ENCODE results near the gene TTC9B.

Gene TTC9B

DNA sequence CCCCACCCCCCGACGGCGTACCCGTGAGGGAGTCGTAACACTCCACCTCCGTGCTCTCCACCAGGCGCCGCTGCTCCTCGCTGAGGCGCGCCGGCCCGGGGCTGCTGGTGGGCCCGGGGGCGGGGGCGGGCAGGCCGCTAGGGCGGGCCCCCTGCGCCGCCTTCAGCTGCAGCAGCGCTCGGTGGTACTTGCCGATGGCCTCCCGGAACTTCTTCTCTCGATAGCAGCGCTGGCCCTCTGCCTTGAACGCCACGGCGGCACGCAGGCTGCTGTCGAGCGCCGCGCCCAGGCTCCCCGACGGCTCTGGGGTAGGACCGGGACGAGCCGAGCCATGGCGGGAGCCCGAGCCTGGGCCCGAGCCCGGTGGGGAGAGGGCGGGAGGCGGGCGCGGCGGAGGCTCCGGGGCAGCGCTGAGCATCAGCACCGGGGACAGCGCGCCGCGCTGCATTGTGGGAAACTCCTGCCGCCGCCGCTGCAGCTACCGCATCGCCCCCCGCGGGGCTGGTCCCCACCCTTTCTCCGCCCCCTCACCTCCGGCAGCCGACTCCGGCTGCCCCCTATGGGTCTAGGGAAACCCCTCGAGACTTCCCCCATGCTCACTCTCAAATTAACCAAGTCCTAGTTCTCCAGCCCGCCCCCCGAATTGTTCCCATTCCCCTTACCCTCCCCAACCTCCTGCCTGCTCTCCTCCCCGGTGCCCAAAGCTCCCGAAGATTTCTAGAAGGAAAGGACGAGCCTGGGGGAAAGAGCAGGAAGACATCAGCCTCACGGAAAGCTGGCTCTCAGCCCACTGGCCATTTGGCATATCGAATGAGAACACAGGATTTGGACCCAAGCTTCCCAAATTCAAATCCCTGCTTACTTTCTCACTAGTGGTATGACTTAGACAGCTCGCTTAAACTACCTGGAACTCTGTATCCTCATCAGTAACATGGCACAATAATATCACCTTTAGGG is at the start of gene TTC9B:
Gene TTC9B, minus strand, starts transcription at position 451 of the 957 bp plus-strand sequence. Its CDS starts 3 bp downstream, at position 448.
- peak; percentile 84 for DNase-seq (ENCODE audit: low spot score)

GRCh38 chr19:40267601-40267997 is 49.4 kb upstream of the TTC9B start:
- DNase-seq (ENCODE audit: low spot score): no peak

GRCh38 chr19:40266912-40267600 is 48.9 kb upstream of the TTC9B start:
- no peak for DNase-seq (ENCODE audit: low spot score)

GRCh38 chr19:40266119-40266518 is 47.9 kb upstream of the TTC9B start:
- no peak for DNase-seq (ENCODE audit: low spot score)

GRCh38 chr19:40265763-40266099 is 47.5 kb upstream of the TTC9B start:
- no peak for DNase-seq (ENCODE audit: low spot score)

DNA sequence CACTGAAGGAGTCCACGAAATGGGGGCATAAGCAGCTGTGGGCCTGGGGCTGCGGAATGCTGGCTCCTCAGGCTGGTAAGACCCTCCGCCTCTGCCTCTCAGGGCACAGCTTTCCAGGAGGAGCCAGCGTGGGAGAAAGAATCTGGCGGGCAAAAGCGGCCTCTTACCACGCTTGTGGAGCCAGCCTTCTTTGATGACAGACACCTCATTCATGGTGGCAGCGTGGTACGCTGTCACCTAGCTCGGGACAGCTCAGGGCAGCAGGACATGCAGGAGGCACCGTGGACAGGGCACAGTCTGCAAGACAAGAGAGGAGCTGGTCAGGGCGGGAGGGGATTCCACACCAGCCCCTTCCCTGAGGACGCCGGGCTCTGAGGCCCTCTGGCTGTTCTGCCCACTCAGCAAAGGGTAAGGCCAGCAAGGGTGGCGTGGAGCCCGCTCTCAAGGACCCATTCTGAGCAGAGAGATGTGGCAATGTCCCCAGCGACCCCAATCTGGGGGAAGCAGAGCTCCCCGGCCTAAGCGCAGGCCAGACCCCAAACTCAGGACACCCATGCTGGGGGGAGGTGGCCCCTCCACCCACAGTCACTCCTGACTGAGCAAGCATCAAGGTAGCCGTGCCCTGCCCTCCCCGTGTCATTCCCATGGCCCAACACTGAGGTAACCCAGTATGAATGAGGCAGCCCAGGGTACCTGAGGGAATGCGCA is 47.0 kb upstream of the TTC9B start:
- DNase-seq (ENCODE audit: low spot score): no peak

GRCh38 chr19:40264314-40265054 is 46.3 kb upstream of the TTC9B start:
- no peak for DNase-seq (ENCODE audit: low spot score)

GRCh38 chr19:40263440-40264313 is 45.5 kb upstream of the TTC9B start:
- DNase-seq (ENCODE audit: low spot score): no peak

DNA sequence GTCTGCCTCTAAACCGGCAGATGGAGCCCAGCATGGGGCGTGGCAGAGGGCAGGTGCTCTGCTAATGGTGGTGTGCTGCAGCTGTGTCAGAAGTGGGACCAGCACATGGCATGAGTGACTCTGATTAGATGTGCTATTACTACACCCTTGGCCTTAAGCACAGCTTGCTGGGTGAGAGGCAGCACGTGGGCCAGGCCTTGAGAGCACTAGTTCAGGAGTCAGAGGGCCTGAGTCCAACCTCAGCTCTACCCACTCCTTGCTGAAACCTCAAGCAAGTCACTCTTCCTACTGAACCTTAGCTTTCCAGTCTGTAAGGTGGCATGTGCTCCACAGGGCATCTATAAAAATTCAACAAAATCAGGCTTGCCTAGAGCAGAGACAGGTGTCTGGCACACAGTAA is 44.2 kb upstream of the TTC9B start:
- no peak for DNase-seq (ENCODE audit: low spot score)

DNA sequence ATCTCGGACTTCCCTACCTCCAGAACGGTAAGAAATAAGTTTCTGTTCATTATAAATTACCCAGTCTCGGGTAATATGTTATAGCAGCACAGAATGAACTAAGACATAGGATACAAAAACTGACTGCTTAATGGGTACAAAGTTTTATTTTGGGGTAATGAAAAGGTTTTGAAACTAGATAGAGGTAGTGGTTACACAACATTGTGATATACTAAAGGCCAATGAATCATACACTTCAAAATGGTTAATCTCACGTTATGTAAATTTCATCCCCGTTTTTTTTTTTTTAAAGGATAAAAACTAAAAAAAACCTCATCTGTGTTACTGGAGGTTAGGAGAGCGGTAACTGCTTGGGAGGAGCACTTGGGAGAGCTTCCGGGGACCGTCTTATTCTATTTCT is 43.4 kb upstream of the TTC9B start:
- DNase-seq (ENCODE audit: low spot score): no peak

DNA sequence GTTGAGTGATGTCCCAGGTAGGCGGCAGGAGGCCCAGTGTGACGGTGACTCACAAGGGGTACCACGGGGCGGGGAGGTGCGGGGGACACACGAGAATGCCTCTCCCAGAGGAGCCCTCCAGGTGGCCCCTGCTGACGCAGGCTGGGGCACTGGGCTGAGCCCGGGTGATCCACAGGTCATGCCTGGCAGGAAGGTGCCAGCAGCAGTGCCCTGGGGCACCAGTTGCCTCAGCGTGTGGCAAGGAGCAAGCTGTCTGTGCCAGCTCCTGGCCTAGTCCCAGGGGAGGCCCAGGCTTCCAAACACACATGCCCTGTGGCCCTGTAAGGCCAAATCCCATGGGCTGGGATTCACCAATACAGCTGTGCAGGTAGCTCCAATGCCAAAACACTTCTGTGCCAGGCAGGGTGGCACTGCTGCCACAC is 38.9 kb upstream of the TTC9B start:
- DNase-seq (ENCODE audit: low spot score): no peak

GRCh38 chr19:40256512-40256911 is 38.3 kb upstream of the TTC9B start:
- DNase-seq (ENCODE audit: low spot score): no peak

DNA sequence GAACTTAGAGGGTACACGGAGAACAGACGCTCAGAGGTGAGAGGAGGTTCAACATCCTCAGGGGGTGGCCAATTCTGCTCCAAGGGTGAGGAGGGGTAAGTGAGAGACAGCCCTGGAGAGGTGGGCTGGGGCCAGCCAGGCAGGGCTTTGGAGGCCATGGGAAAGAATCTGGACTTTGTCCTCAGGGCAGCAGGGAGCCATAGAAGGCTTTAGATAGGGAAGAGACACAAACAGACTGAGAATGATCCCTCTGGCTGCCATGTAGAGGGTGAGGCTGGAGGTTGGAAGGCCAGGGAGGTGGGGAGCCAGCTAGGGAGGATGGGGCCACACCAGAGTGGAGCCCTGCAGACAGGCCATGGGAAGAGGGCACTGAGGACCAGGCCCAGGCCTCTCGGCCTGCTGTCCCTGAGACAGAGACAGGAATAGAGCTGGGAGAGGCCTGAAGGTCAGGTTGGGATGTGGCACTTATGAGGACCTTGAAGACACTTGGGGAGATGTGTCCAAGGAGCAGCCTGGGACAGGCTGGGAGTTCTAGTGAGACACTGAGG is 37.5 kb upstream of the TTC9B start:
- no peak for DNase-seq (ENCODE audit: low spot score)

GRCh38 chr19:40254714-40255418 is 36.7 kb upstream of the TTC9B start:
- DNase-seq (ENCODE audit: low spot score): no peak

- no peak for DNase-seq (ENCODE audit: low spot score)
These were observed 35.5 kb upstream of the TTC9B start for GRCh38 chr19:40253611-40254092.

DNA sequence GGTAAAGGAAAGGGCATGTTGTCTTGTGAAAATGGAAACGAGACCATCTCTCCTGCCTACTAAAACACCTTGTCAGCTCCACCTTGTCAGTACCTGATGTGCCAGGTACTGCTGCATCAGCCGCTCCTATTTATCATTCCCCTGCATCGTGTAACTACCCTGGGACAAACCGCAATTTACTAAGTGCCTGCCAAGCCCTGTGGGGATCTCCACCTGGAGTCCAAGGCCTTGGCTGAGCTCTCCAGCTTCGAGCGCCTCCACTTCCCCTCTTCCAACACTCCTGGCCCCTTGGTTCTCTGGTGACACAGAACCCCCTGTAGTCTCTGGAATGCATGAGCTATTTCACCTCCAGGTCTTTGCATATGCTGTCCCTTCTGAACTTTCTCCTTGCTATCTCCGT is 34.2 kb upstream of the TTC9B start:
- no peak for DNase-seq (ENCODE audit: low spot score)

GRCh38 chr19:40251991-40252390 is 33.8 kb upstream of the TTC9B start:
- DNase-seq (ENCODE audit: low spot score): no peak

DNA sequence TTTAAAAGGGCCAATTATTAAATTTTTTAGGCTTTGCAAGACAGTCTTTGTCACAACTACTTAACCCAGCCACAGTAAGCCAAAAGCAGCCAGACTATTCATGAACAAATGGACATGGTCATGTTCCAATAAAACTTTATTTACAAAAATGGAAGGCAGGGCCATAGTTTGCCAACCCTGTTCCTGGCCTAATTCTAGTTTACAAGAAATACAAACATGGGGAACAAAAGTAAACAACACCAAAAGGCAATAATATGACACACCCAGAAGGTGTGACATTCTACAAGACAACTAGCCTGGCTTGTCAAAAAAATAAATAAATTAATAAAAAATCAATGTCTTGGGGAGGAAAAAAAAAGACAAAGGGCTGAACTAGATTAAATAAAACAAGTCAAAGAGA is 33.1 kb upstream of the TTC9B start:
- no peak for DNase-seq (ENCODE audit: low spot score)

- no peak for DNase-seq (ENCODE audit: low spot score)
These were observed 31.6 kb upstream of the TTC9B start for GRCh38 chr19:40249781-40250180.

DNA sequence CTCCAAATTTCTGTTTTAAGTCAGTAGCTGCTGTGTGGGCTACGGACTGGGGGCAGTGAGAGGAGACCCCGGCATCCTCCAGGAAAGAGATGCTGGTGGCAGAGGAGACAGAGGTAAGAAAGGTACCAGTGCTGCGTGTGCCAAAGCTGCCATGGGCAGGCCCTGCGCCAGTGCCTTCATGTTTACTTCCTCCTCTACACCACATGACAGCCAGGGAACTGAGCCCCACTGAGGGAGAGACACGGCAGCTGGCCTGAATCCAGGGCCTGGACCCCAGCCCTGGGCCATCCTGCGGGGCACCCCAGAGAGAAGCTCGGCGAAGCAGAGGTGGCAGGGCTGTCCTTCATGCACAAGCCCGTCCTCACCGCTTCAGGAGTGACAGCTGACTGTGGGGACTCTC is 31.0 kb upstream of the TTC9B start:
- no peak for DNase-seq (ENCODE audit: low spot score)
